Lower leg skin (tissue), 4 donors: ENCODE measurements around the gene POLD1. TPM values are rescaled to one million over a fixed set of nuclear protein-coding genes. Genes with fewer than 3 reads are reported as not detected.

ENCODE experiments used
- DNase-seq, 2 donors: peaks; one replicate each; pipeline ENCODE4 v3.0.0-alpha.2; 2019; ENCODE audit warnings: low spot score in 2 of 2
- H3K4me3 ChIP-seq: fragments of 200-600 bp; sonication (generic); 2 replicates; pipeline ENCODE4 v1.5.1; 2017; ENCODE audit warnings: mild to moderate bottlenecking, low read depth; ENCODE audit not compliant: poor library complexity, severe bottlenecking
- POLR2A ChIP-seq, 2 donors: fragments of 450-650 bp; IDR thresholded peaks; one replicate each; pipeline ENCODE4 v1.6.1; 2016 to 2017; ENCODE audit warnings: antibody characterized with exemption in 2 of 2, mild to moderate bottlenecking in 1 of 2, moderate library complexity in 1 of 2
- WGBS, 2 donors: methylation state at CpG; one replicate each; pipeline ENCODE4 v1.1.5; 2018; 5-methylcytosine and 5-hydroxymethylcytosine counted together
- intact Hi-C: fragments of 100-400 bp; cut with DNase I; formaldehyde crosslinking; loops from one replicate; pipeline ENCODE4 v1.15.0; 2023; ENCODE audit warnings: low total_unique reads
- total RNA-seq, 4 donors: library from RNA; depleted of rRNA; stranded (reverse); fragments of >200 nt; gene quantifications; one replicate each; pipeline ENCODE4 v1.1.0, GENCODE V29; 2016
- TF ChIP-seq, protein P1 (sequence below), 3 donors: fragments of 450-650 bp; IDR thresholded peaks; one replicate each; pipeline ENCODE4 v1.5.1; 2016; ENCODE audit warnings: antibody characterized with exemption in 3 of 3, mild to moderate bottlenecking in 3 of 3, moderate library complexity in 2 of 3

Gene POLD1
- total RNA-seq, 4 donors from 2014 or later, result 16.8 to 26.6 (median 20.0) TPM

GRCh38 chr19:50399368-50399745, 15.2 kb downstream of the POLD1 start:
- no peak for TF ChIP-seq POLR2A (IDR thresholded peaks at IDR 0.05)
- TF ChIP-seq, protein P1, sequence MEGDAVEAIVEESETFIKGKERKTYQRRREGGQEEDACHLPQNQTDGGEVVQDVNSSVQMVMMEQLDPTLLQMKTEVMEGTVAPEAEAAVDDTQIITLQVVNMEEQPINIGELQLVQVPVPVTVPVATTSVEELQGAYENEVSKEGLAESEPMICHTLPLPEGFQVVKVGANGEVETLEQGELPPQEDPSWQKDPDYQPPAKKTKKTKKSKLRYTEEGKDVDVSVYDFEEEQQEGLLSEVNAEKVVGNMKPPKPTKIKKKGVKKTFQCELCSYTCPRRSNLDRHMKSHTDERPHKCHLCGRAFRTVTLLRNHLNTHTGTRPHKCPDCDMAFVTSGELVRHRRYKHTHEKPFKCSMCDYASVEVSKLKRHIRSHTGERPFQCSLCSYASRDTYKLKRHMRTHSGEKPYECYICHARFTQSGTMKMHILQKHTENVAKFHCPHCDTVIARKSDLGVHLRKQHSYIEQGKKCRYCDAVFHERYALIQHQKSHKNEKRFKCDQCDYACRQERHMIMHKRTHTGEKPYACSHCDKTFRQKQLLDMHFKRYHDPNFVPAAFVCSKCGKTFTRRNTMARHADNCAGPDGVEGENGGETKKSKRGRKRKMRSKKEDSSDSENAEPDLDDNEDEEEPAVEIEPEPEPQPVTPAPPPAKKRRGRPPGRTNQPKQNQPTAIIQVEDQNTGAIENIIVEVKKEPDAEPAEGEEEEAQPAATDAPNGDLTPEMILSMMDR (IDR thresholded peaks at IDR 0.05), result no peak
- H3K4me3 ChIP-seq, result no peak overlapping the region
- intact Hi-C loops, result no loop called here
- DNase-seq, result no peak
- WGBS, 2 donors, result 97 to 98% methylated on average over 10 of the region's 10 CpGs

GRCh38 chr19:50401605-50402450, 17.7 kb downstream of the POLD1 start:
- WGBS, 2 donors, result 93 to 94% methylated on average over 30 to 46 of the region's 48 CpGs
- intact Hi-C loops, result no loop called here
- DNase-seq, result no peak
- TF ChIP-seq, protein P1 (IDR thresholded peaks at IDR 0.05), result no peak
- TF ChIP-seq POLR2A (IDR thresholded peaks at IDR 0.05), result no peak
- no peak overlapping the region for H3K4me3 ChIP-seq

GRCh38 chr19:50402544-50403301, 18.6 kb downstream of the POLD1 start:
- no peak overlapping the region for H3K4me3 ChIP-seq
- intact Hi-C loops, result no loop called here
- 96 to 99% methylated on average over 32 to 39 of the region's 41 CpGs for WGBS, 2 donors
- no peak for DNase-seq
- no peak for TF ChIP-seq POLR2A (IDR thresholded peaks at IDR 0.05)
- TF ChIP-seq, protein P1 (IDR thresholded peaks at IDR 0.05), result no peak

DNA sequence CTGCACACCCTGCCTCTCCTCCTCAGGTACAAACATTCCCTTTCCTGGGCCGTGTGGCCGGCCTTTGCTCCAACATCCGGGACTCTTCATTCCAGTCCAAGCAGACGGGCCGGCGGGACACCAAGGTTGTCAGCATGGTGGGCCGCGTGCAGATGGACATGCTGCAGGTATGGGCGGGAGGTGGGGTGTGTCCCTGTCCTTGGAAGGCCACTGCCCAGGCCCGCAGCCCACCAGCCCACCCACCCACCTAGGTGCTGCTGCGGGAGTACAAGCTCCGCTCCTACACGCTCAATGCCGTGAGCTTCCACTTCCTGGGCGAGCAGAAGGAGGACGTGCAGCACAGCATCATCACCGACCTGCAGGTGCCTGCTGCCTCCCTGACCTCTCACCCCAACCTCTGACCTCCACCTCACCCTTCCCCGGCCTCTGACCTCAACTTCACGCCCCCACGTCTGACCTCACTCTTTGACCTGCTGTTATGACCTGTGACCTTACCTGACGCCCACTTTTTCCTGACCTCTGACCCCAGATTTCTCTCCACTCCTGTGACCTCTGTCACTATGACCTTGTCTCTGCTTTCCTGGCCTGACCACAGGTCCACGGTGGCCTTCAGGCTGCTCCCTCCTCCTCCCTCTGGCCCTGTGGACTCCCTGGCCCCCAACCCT, 22.1 kb downstream of the POLD1 start:
- 92 to 93% methylated on average over 21 to 22 of the region's 22 CpGs for WGBS, 2 donors
- no peak for DNase-seq
- intact Hi-C loops, result no loop called here
- H3K4me3 ChIP-seq, result no peak overlapping the region
- TF ChIP-seq, protein P1 (IDR thresholded peaks at IDR 0.05), result no peak
- no peak for TF ChIP-seq POLR2A (IDR thresholded peaks at IDR 0.05)

DNA sequence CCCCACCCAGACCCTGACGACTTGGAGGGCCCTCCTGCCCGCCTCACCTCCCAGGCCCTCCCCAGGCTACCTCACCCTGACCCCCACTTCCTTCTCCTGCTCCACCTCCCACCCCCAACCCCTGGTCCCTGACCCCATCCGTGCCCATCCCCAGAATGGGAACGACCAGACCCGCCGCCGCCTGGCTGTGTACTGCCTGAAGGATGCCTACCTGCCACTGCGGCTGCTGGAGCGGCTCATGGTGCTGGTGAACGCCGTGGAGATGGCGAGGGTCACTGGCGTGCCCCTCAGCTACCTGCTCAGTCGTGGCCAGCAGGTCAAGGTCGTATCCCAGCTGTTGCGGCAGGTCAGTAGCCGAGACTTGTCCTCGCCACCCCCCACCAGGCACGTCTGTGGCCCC, 22.7 kb downstream of the POLD1 start:
- H3K4me3 ChIP-seq, result no peak overlapping the region
- 92 to 95% methylated on average over 19 of the region's 19 CpGs for WGBS, 2 donors
- intact Hi-C loops, result no loop called here
- DNase-seq, result no peak
- TF ChIP-seq, protein P1 (IDR thresholded peaks at IDR 0.05), result no peak
- no peak for TF ChIP-seq POLR2A (IDR thresholded peaks at IDR 0.05)
